WTC11 (cell line): ENCODE data around the gene HPS3.

ENCODE experiments used
- ESRRA ChIP-seq: sonication (generic); formaldehyde crosslinking; IDR thresholded peaks from 2 replicates; pipeline ENCODE4 v1.8.1; 2022; ENCODE audit warnings: mild to moderate bottlenecking, missing genetic modification reagents, borderline replicate concordance
- FOXP4 ChIP-seq: sonication (generic); formaldehyde crosslinking; IDR thresholded peaks from 2 replicates; pipeline ENCODE4 v1.8.0; 2022; ENCODE audit warnings: mild to moderate bottlenecking, missing genetic modification reagents
- MAX ChIP-seq: sonication (generic); formaldehyde crosslinking; IDR thresholded peaks from 2 replicates; pipeline ENCODE4 v1.8.0; 2022; ENCODE audit warnings: mild to moderate bottlenecking, missing genetic modification reagents
- NFATC4 ChIP-seq: fragments of 250-450 bp; sonication (Bioruptor Pico); IDR thresholded peaks from 2 replicates; pipeline ENCODE4 v1.9.0; 2021; ENCODE audit warnings: mild to moderate bottlenecking
- NFYB ChIP-seq: sonication (generic); formaldehyde crosslinking; conservative IDR thresholded peaks from 2 replicates; pipeline ENCODE4 v1.8.0; 2022; ENCODE audit warnings: low read depth, missing genetic modification reagents
- STAT6 ChIP-seq: sonication (generic); formaldehyde crosslinking; conservative IDR thresholded peaks from 2 replicates; pipeline ENCODE4 v1.8.1; 2023; ENCODE audit warnings: mild to moderate bottlenecking, low read depth, missing genetic modification reagents, moderate library complexity
- TEAD4 ChIP-seq: sonication (generic); formaldehyde crosslinking; IDR thresholded peaks from 2 replicates; pipeline ENCODE4 v1.8.0; 2022; ENCODE audit warnings: mild to moderate bottlenecking, missing genetic modification reagents
- ZNF121 ChIP-seq: sonication (generic); formaldehyde crosslinking; IDR thresholded peaks from 2 replicates; pipeline ENCODE4 v1.8.0; 2023; ENCODE audit warnings: missing genetic modification reagents
- TF ChIP-seq, protein P1 (sequence below): fragments of 200-600 bp; IDR thresholded peaks from 2 replicates; pipeline ENCODE4 v1.8.0; 2022; ENCODE audit warnings: antibody characterized with exemption
- TF ChIP-seq, protein P2 (sequence below): sonication (generic); formaldehyde crosslinking; IDR thresholded peaks from 2 replicates; pipeline ENCODE4 v1.8.1; 2022; ENCODE audit warnings: missing genetic modification reagents, borderline replicate concordance

GRCh38 chr3:149179220-149179619 lies 49.8 kb downstream of the HPS3 start:
- TF ChIP-seq, protein P1, sequence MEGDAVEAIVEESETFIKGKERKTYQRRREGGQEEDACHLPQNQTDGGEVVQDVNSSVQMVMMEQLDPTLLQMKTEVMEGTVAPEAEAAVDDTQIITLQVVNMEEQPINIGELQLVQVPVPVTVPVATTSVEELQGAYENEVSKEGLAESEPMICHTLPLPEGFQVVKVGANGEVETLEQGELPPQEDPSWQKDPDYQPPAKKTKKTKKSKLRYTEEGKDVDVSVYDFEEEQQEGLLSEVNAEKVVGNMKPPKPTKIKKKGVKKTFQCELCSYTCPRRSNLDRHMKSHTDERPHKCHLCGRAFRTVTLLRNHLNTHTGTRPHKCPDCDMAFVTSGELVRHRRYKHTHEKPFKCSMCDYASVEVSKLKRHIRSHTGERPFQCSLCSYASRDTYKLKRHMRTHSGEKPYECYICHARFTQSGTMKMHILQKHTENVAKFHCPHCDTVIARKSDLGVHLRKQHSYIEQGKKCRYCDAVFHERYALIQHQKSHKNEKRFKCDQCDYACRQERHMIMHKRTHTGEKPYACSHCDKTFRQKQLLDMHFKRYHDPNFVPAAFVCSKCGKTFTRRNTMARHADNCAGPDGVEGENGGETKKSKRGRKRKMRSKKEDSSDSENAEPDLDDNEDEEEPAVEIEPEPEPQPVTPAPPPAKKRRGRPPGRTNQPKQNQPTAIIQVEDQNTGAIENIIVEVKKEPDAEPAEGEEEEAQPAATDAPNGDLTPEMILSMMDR = no peak
- no peak for TF ChIP-seq ZNF121 (CRISPR knock-in tag)
- TF ChIP-seq STAT6 = no peak
- TF ChIP-seq ESRRA (CRISPR knock-in tag) = no peak
- no peak for TF ChIP-seq NFATC4 (CRISPR knock-in tag)
- TF ChIP-seq, protein P2, sequence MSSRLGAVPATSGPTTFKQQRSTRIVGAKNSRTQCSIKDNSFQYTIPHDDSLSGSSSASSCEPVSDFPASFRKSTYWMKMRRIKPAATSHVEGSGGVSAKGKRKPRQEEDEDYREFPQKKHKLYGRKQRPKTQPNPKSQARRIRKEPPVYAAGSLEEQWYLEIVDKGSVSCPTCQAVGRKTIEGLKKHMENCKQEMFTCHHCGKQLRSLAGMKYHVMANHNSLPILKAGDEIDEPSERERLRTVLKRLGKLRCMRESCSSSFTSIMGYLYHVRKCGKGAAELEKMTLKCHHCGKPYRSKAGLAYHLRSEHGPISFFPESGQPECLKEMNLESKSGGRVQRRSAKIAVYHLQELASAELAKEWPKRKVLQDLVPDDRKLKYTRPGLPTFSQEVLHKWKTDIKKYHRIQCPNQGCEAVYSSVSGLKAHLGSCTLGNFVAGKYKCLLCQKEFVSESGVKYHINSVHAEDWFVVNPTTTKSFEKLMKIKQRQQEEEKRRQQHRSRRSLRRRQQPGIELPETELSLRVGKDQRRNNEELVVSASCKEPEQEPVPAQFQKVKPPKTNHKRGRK (CRISPR knock-in tag) = no peak
- no peak for TF ChIP-seq FOXP4 (CRISPR knock-in tag)
- TF ChIP-seq MAX (CRISPR knock-in tag) = no peak
- no peak for TF ChIP-seq NFYB (CRISPR knock-in tag)
- no peak for TF ChIP-seq TEAD4 (CRISPR knock-in tag)
